Measurements from ENCODE around the gene PLAC8. TPM values are rescaled to one million over a fixed set of nuclear protein-coding genes. Genes with fewer than 3 reads are reported as not detected.

PLAC8 gene
- total RNA-seq, 2 donors from 2014 or later = 246 to 715 TPM

GRCh38 chr4:83108101-83108861 lies 6.2 kb downstream of the PLAC8 start:
- Histone ChIP-seq H3K36me3 (no peaks in the 10 kb centered on the region), H3K9me3 (no peaks in the 10 kb centered on the region), H3K27ac (no peak overlapping the region), H3K9ac (ENCODE audit: low read depth in 2 of 2, low read length in 2 of 2) (no peak overlapping the region), H3K4me1 (no peaks in the 10 kb centered on the region), H3K27me3 (no peaks in the 10 kb centered on the region), H3K4me3 (no peak overlapping the region)
- TF ChIP-seq CTCF (IDR thresholded peaks at IDR 0.05) = no peak
- no peak for DNase-seq
- intact Hi-C loops (cut with DNase I) = no loop called here

- no peak overlapping the region for H3K27ac ChIP-seq
- no peaks in the 10 kb centered on the region for H3K9me3 ChIP-seq
- TF ChIP-seq CTCF (IDR thresholded peaks at IDR 0.05) = no peak
- no peaks in the 10 kb centered on the region for H3K4me1 ChIP-seq
- no peaks in the 10 kb centered on the region for H3K27me3 ChIP-seq
- DNase-seq = no peak
- intact Hi-C loops (cut with DNase I) = no loop called here
- H3K36me3 ChIP-seq = no peaks in the 10 kb centered on the region
- H3K9ac ChIP-seq (ENCODE audit: low read depth in 2 of 2, low read length in 2 of 2) = no peak overlapping the region
- no peak overlapping the region for H3K4me3 ChIP-seq
These were observed 6.9 kb downstream of the PLAC8 start for GRCh38 chr4:83107631-83108030.

- Histone ChIP-seq H3K27ac (no peak overlapping the region), H3K4me3 (no peak overlapping the region), H3K27me3 (no peaks in the 10 kb centered on the region), H3K36me3 (no peaks in the 10 kb centered on the region), H3K9ac (ENCODE audit: low read depth in 2 of 2, low read length in 2 of 2) (no peak overlapping the region), H3K9me3 (no peaks in the 10 kb centered on the region), H3K4me1 (no peaks in the 10 kb centered on the region)
- TF ChIP-seq CTCF (IDR thresholded peaks at IDR 0.05) = no peak
- intact Hi-C loops (cut with DNase I) = no loop called here
- no peak for DNase-seq
These were observed 9.5 kb downstream of the PLAC8 start for GRCh38 chr4:83104991-83105390.

GRCh38 chr4:83096397-83096796 lies 18.1 kb downstream of the PLAC8 start:
- Histone ChIP-seq H3K4me3 (no peak overlapping the region), H3K27ac (no peak overlapping the region), H3K9me3 (no peaks in the 10 kb centered on the region), H3K4me1 (no peaks in the 10 kb centered on the region), H3K36me3 (peaks cover 6% of the 10 kb centered on the region), H3K27me3 (no peaks in the 10 kb centered on the region), H3K9ac (ENCODE audit: low read depth in 2 of 2, low read length in 2 of 2) (no peak overlapping the region)
- no peak for DNase-seq
- intact Hi-C loops (cut with DNase I) = no loop called here
- no peak for TF ChIP-seq CTCF (IDR thresholded peaks at IDR 0.05)

- Histone ChIP-seq H3K4me1 (no peaks in the 10 kb centered on the region), H3K9ac (ENCODE audit: low read depth in 2 of 2, low read length in 2 of 2) (no peak overlapping the region), H3K27me3 (no peaks in the 10 kb centered on the region), H3K4me3 (no peak overlapping the region), H3K27ac (no peak overlapping the region), H3K9me3 (no peaks in the 10 kb centered on the region), H3K36me3 (peaks cover 2% of the 10 kb centered on the region)
- no peak for DNase-seq
- TF ChIP-seq CTCF (IDR thresholded peaks at IDR 0.05) = no peak
- intact Hi-C loops (cut with DNase I) = no loop called here
These were observed 21.4 kb downstream of the PLAC8 start for GRCh38 chr4:83093060-83093640.
